HEK293 (cell line): ENCODE results near the gene FALEC.
A peak's percentile ranks its signal among the peaks of the same experiment; 100 is the strongest.

Experiments used
- CTCF ChIA-PET: fragments of 350-600 bp; formaldehyde crosslinking; extraction: SDS; loops from one replicate; lab custom pipeline; 2021; ENCODE audit warnings: antibody characterized with exemption; lab: Yijun Ruan, JAX
- POLR2A ChIA-PET: fragments of 300-600 bp; formaldehyde crosslinking; extraction: SDS; loops from one replicate; lab custom pipeline; 2020; ENCODE audit warnings: antibody characterized with exemption, inconsistent platforms; lab: Yijun Ruan, JAX
- H3K27ac ChIP-seq: fragments of 200-500 bp; sonication (Bioruptor generic); 2 replicates; pipeline ENCODE4 v1.5.1; 2014; ENCODE audit warnings: low read depth, low read length, control low read depth, inconsistent platforms; ENCODE audit errors: extremely low read depth
- H3K36me3 ChIP-seq, 2 experiments: fragments of 200-500 bp in 1 of 2; sonication (Bioruptor generic) in 1 of 2; 1 replicate in 1 of 2; 2 replicates in 1 of 2; pipeline ENCODE4 v1.5.1; 2014 to 2017; ENCODE audit warnings: inconsistent platforms in 2 of 2, low read length in 2 of 2; ENCODE audit not compliant: control insufficient read depth in 2 of 2, insufficient read depth in 1 of 2
- H3K4me1 ChIP-seq: fragments of 200-500 bp; sonication (Bioruptor generic); 2 replicates; pipeline ENCODE4 v1.5.1; 2014; ENCODE audit warnings: mild to moderate bottlenecking, low read length, inconsistent platforms; ENCODE audit not compliant: control insufficient read depth, insufficient read depth
- H3K4me3 ChIP-seq: 2 replicates; pipeline ENCODE4 v1.5.1; 2011; ENCODE audit warnings: low read depth, mild to moderate bottlenecking, control low read depth, low read length, moderate library complexity
- H3K9me3 ChIP-seq: fragments of 200-500 bp; sonication (Bioruptor generic); 2 replicates; pipeline ENCODE4 v1.5.1; 2014; ENCODE audit warnings: low read depth, low read length, inconsistent platforms; ENCODE audit not compliant: control insufficient read depth, insufficient read depth
- BCL11B ChIP-seq: fragments of 450-650 bp; formaldehyde crosslinking; IDR thresholded peaks from 2 replicates; pipeline ENCODE4 v1.5.1; 2016; ENCODE audit warnings: low read depth, missing biosample characterization, missing genetic modification characterization
- FEZF1 ChIP-seq: fragments of 450-650 bp; formaldehyde crosslinking; IDR thresholded peaks from 2 replicates; pipeline ENCODE4 v1.5.1; 2016; ENCODE audit warnings: missing biosample characterization, missing genetic modification characterization
- GFI1B ChIP-seq: fragments of 450-650 bp; formaldehyde crosslinking; IDR thresholded peaks from 2 replicates; pipeline ENCODE4 v1.5.1; 2016; ENCODE audit warnings: missing biosample characterization, missing genetic modification characterization
- KLF8 ChIP-seq: fragments of 450-650 bp; formaldehyde crosslinking; IDR thresholded peaks from 2 replicates; pipeline ENCODE4 v1.5.1; 2016; ENCODE audit warnings: missing biosample characterization, missing genetic modification characterization
- MEIS1 ChIP-seq: sonication (generic); formaldehyde crosslinking; IDR thresholded peaks from 2 replicates; pipeline ENCODE4 v1.8.1; 2022; ENCODE audit warnings: missing genetic modification reagents, mild to moderate bottlenecking, borderline replicate concordance
- PRDM1 ChIP-seq: fragments of 450-650 bp; formaldehyde crosslinking; IDR thresholded peaks from 2 replicates; pipeline ENCODE4; 2016; ENCODE audit warnings: missing biosample characterization, missing genetic modification characterization
- REPIN1 ChIP-seq: fragments of 450-650 bp; formaldehyde crosslinking; IDR thresholded peaks from 2 replicates; pipeline ENCODE4 v1.5.1; 2017; ENCODE audit warnings: missing biosample characterization, missing genetic modification characterization, low read depth
- SCRT1 ChIP-seq: fragments of 450-650 bp; formaldehyde crosslinking; IDR thresholded peaks from 2 replicates; pipeline ENCODE4 v1.5.1; 2016; ENCODE audit warnings: missing biosample characterization, missing genetic modification characterization, borderline replicate concordance
- SCRT2 ChIP-seq: fragments of 450-650 bp; formaldehyde crosslinking; IDR thresholded peaks from 2 replicates; pipeline ENCODE4 v1.5.1; 2016; ENCODE audit warnings: missing biosample characterization, missing genetic modification characterization
- SP3 ChIP-seq: fragments of 450-650 bp; formaldehyde crosslinking; IDR thresholded peaks from 2 replicates; pipeline ENCODE4 v1.5.1; 2016; ENCODE audit warnings: missing biosample characterization, missing genetic modification characterization
- ZBTB11 ChIP-seq: fragments of 450-650 bp; formaldehyde crosslinking; conservative IDR thresholded peaks from 2 replicates; pipeline ENCODE4 v1.5.1; 2016; ENCODE audit warnings: low read depth, missing biosample characterization, missing genetic modification characterization
- ZNF133 ChIP-seq: fragments of 450-650 bp; formaldehyde crosslinking; IDR thresholded peaks from 2 replicates; pipeline ENCODE4 v1.5.1; 2016; ENCODE audit warnings: missing biosample characterization, missing genetic modification characterization
- ZNF341 ChIP-seq: fragments of 450-650 bp; formaldehyde crosslinking; IDR thresholded peaks from 2 replicates; pipeline ENCODE4; 2016; ENCODE audit warnings: low read depth, missing biosample characterization, missing genetic modification characterization
- ZNF518A ChIP-seq: fragments of 450-650 bp; formaldehyde crosslinking; conservative IDR thresholded peaks from 2 replicates; pipeline ENCODE4 v1.5.1; 2016; ENCODE audit warnings: low read depth, missing biosample characterization, missing genetic modification characterization

The FALEC gene

GRCh38 chr1:150562446-150563339 lies 47.1 kb downstream of the FALEC start:
- H3K4me1 ChIP-seq = peaks cover 23% of the 10 kb centered on the region
- peak; percentile 5; the same call in 1 of the 2 replicates for TF ChIP-seq FEZF1 (tag by site-specific recombination)
- no peak for TF ChIP-seq ZNF341 (tag by site-specific recombination)
- TF ChIP-seq KLF8 = 0 out of 2 replicates have a peak, but pooled peaks have one; percentile 10
- TF ChIP-seq SP3 (tag by site-specific recombination) = no peak
- TF ChIP-seq REPIN1 (tag by site-specific recombination) = no peak
- TF ChIP-seq SCRT1 = 0 out of 2 replicates have a peak, but pooled peaks have one; percentile 42
- 0 out of 2 replicates have a peak, but pooled peaks have one; percentile 17 for TF ChIP-seq BCL11B (tag by site-specific recombination)
- no peak for TF ChIP-seq GFI1B (tag by site-specific recombination)
- TF ChIP-seq ZNF133 (tag by site-specific recombination) = no peak
- no peak for TF ChIP-seq ZBTB11 (tag by site-specific recombination)
- TF ChIP-seq SCRT2 (tag by site-specific recombination) = peak; percentile 53; the same call in 1 of the 2 replicates
- peak; percentile 39; the same call in 1 of the 2 replicates for TF ChIP-seq ZNF518A (tag by site-specific recombination)
- no peak for TF ChIP-seq MEIS1 (CRISPR knock-in tag)
- TF ChIP-seq PRDM1 (tag by site-specific recombination) = peak; percentile 42; the same call in 1 of the 2 replicates
- CTCF ChIA-PET = interaction anchor here (0.6 to 5.1 kb wide), 13 partner anchors 8 to 443 kb away, joined by 3 to 62 read pairs (median 6); partner anchors contain the start of genes CTSK, GOLPH3L, MCL1 and MINDY1
- peak overlapping the region; percentile 30 for H3K4me3 ChIP-seq
- H3K36me3 ChIP-seq = no peaks in the 10 kb centered on the region
- H3K27ac ChIP-seq = peak overlapping the region; percentile 96
- no peaks in the 10 kb centered on the region for H3K9me3 ChIP-seq
- POLR2A ChIA-PET = interaction anchor here (0.5 to 8.8 kb wide), 11 partner anchors 11 to 314 kb away, joined by 3 to 272 read pairs (median 4); partner anchors contain the start of genes ADAMTSL4, ARNT, ENSA and GOLPH3L
